Brain microvascular endothelial cell (primary cell): ENCODE measurements around the gene RUNX1.

ENCODE experiments used
- DNase-seq: peaks from one replicate; pipeline ENCODE4 v3.0.0-alpha.2; 2020
- H3K27ac ChIP-seq: fragments of 250-450 bp; sonication (Bioruptor Pico); 2 replicates; pipeline ENCODE4 v1.5.1; 2020; ENCODE audit warnings: mild to moderate bottlenecking, moderate library complexity
- H3K27me3 ChIP-seq: fragments of 250-450 bp; sonication (Bioruptor Pico); replicated peaks from 2 replicates; pipeline ENCODE4 v1.5.1; 2020; ENCODE audit warnings: mild to moderate bottlenecking
- H3K36me3 ChIP-seq: fragments of 250-450 bp; sonication (Bioruptor Pico); replicated peaks from 2 replicates; pipeline ENCODE4 v1.5.1; 2020; ENCODE audit warnings: mild to moderate bottlenecking
- H3K4me3 ChIP-seq: 2 replicates; pipeline ENCODE4 v1.5.1; 2011; ENCODE audit warnings: low read depth, mild to moderate bottlenecking, control low read depth, low read length, moderate library complexity
- CTCF ChIP-seq: IDR thresholded peaks from 2 replicates; pipeline ENCODE4 v1.5.1; 2011; ENCODE audit warnings: low read depth, mild to moderate bottlenecking, moderate library complexity, low read length, control low read depth, inconsistent platforms; ENCODE audit errors: missing control alignments
- in situ Hi-C: cut with HindIII; loops from 2 replicates; pipeline ENCODE4 v1.10.0; 2017; ENCODE audit warnings: low sequenced_read_pairs, low pct_ligation_motif_present

Gene RUNX1

GRCh38 chr21:34850166-34850690 is 198.9 kb downstream of the RUNX1 start:
- in situ Hi-C loops = no loop called here
- TF ChIP-seq CTCF = no peak
- no peak overlapping the region for H3K27ac ChIP-seq

GRCh38 chr21:34846601-34847112 is 202.4 kb downstream of the RUNX1 start:
- Histone ChIP-seq H3K27me3 (no peaks in the 10 kb centered on the region), H3K36me3 (peaks cover 58% of the 10 kb centered on the region), H3K4me3 (no peak overlapping the region), H3K27ac (peak overlapping the region; percentile 63)
- peak; percentile 76 for DNase-seq
- no peak for TF ChIP-seq CTCF
- in situ Hi-C loops = no loop called here

More at GRCh38 chr21:34850166-34850690, 198.9 kb downstream of the RUNX1 start:
- H3K36me3 ChIP-seq = peaks cover 57% of the 10 kb centered on the region
- no peak for DNase-seq
- H3K27me3 ChIP-seq = no peaks in the 10 kb centered on the region
- H3K4me3 ChIP-seq = no peak overlapping the region

GRCh38 chr21:34845521-34846451 is 203.3 kb downstream of the RUNX1 start:
- Histone ChIP-seq H3K36me3 (peaks cover 58% of the 10 kb centered on the region), H3K4me3 (no peak overlapping the region), H3K27me3 (no peaks in the 10 kb centered on the region), H3K27ac (peak overlapping the region; percentile 63)
- peak; percentile 73 for DNase-seq
- no peak for TF ChIP-seq CTCF
- in situ Hi-C loops = no loop called here

- DNase-seq = no peak
- H3K27ac ChIP-seq = peak overlapping the region; percentile 48
- in situ Hi-C loops = no loop called here
- peaks cover 59% of the 10 kb centered on the region for H3K36me3 ChIP-seq
- H3K4me3 ChIP-seq = no peak overlapping the region
- no peak for TF ChIP-seq CTCF
- no peaks in the 10 kb centered on the region for H3K27me3 ChIP-seq
These were observed 204.2 kb downstream of the RUNX1 start for GRCh38 chr21:34844924-34845238.

- TF ChIP-seq CTCF = no peak
- Histone ChIP-seq H3K4me3 (no peak overlapping the region), H3K27me3 (no peaks in the 10 kb centered on the region), H3K27ac (peak overlapping the region; percentile 48), H3K36me3 (peaks cover 65% of the 10 kb centered on the region)
- in situ Hi-C loops = no loop called here
- DNase-seq = peak; percentile 59
These were observed 204.8 kb downstream of the RUNX1 start for GRCh38 chr21:34844013-34844923.
